ENCODE results near the gene GPX1.
"Not testable (repeated sequence)": the region's sequence is repeated elsewhere in the genome, so short reads cannot be mapped to it uniquely, and the experiment has no call there.

GPX1 gene

DNA sequence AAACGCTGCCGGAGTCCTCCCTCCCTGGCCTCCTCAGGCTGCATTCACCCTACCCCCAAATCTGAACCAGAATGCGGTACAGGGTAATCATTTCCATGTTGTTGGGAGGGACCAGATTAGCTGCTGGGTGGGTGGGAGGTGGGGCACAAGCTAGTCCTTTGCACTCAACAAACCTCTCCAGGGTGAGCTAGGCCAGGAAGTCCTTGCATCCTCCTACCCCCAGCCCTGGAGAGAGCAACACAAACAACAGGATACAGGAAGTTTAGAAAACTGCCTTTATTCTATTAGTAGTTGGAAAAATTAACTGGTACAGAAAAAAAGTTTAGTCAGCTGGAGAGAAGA, 702 bp upstream of the GPX1 start:
- Histone ChIP-seq H2AFZ (ENCODE audit: low read length, unreplicated experiment) (no peak overlapping the region), H3K79me2 (ENCODE audit: control insufficient read depth, insufficient read depth, low read length, unreplicated experiment) (peaks cover 26% of the 10 kb centered on the region), H3K36me3 (ENCODE audit: insufficient read depth, low read length) (peaks cover 29% of the 10 kb centered on the region), H3K4me3 (ENCODE audit: low read depth, low read length) (peak overlapping the region; percentile 82), H3K27ac (ENCODE audit: low read depth, low read length) (peak overlapping the region; percentile 76), H3K27me3 (ENCODE audit: insufficient read depth, low read length) (no peaks in the 10 kb centered on the region), H3K4me1 (ENCODE audit: control insufficient read depth, insufficient read depth, low read length, unreplicated experiment) (peaks cover 35% of the 10 kb centered on the region)

- peaks cover 27% of the 10 kb centered on the region for H3K36me3 ChIP-seq (ENCODE audit: insufficient read depth, low read length)
Measured at GRCh38 chr3:49357443-49358216, 523 bp downstream of the GPX1 start.

GRCh38 chr3:49357095-49357442, 1.1 kb downstream of the GPX1 start:
- peak overlapping the region; percentile 82 for H3K4me3 ChIP-seq (ENCODE audit: low read depth, low read length)
- peaks cover 35% of the 10 kb centered on the region for H3K4me1 ChIP-seq (ENCODE audit: control insufficient read depth, insufficient read depth, low read length, unreplicated experiment)
- not testable (repeated sequence) for H3K27me3 ChIP-seq (ENCODE audit: insufficient read depth, low read length); H2AFZ ChIP-seq (ENCODE audit: low read length, unreplicated experiment)
- H3K36me3 ChIP-seq (ENCODE audit: insufficient read depth, low read length) = peaks cover 22% of the 10 kb centered on the region
- H3K27ac ChIP-seq (ENCODE audit: low read depth, low read length) = peak overlapping the region; percentile 76
- H3K79me2 ChIP-seq (ENCODE audit: control insufficient read depth, insufficient read depth, low read length, unreplicated experiment) = peaks cover 14% of the 10 kb centered on the region

More at GRCh38 chr3:49357443-49358216, 523 bp downstream of the GPX1 start:
- peaks cover 30% of the 10 kb centered on the region for H3K4me1 ChIP-seq (ENCODE audit: control insufficient read depth, insufficient read depth, low read length, unreplicated experiment)
- H3K27me3 ChIP-seq (ENCODE audit: insufficient read depth, low read length); H2AFZ ChIP-seq (ENCODE audit: low read length, unreplicated experiment): not testable (repeated sequence)
- peaks cover 19% of the 10 kb centered on the region for H3K79me2 ChIP-seq (ENCODE audit: control insufficient read depth, insufficient read depth, low read length, unreplicated experiment)
- H3K4me3 ChIP-seq (ENCODE audit: low read depth, low read length) = peak overlapping the region; percentile 82
- peak overlapping the region; percentile 76 for H3K27ac ChIP-seq (ENCODE audit: low read depth, low read length)

DNA sequence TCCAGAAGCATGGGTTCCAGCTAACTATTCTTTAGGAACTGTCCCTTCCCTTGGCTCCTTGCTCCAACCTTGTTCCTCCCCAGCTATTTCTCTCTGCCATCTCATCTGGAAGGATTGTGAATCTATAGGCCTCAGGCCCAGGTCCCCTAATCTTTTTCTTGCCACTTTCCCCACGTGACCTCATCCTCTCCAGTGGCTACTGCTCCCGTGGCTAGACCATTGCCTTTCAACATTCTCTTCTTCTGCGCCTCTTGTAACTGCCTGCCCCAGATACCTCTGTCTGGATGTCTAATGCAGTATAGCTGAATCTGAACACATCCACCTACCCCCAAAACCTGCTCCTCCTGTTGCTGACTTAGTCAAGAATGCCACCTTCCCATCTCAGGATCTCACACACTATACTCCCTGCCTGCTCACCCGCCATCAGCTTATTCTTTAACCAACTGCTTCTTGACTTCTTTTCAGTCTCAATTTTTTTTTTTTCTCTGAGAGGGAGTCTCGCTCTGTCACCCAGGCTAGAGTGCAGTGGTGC, 5.2 kb downstream of the GPX1 start:
- Histone ChIP-seq H3K4me1 (ENCODE audit: control insufficient read depth, insufficient read depth, low read length, unreplicated experiment) (peaks cover 33% of the 10 kb centered on the region), H3K36me3 (ENCODE audit: insufficient read depth, low read length) (peaks cover 12% of the 10 kb centered on the region; the same call in 1 of the 2 replicates), H3K27me3 (ENCODE audit: insufficient read depth, low read length) (no peaks in the 10 kb centered on the region), H2AFZ (ENCODE audit: low read length, unreplicated experiment) (no peak overlapping the region), H3K4me3 (ENCODE audit: low read depth, low read length) (no peak overlapping the region), H3K27ac (ENCODE audit: low read depth, low read length) (peak overlapping the region; percentile 65), H3K79me2 (ENCODE audit: control insufficient read depth, insufficient read depth, low read length, unreplicated experiment) (peaks cover 14% of the 10 kb centered on the region)

DNA sequence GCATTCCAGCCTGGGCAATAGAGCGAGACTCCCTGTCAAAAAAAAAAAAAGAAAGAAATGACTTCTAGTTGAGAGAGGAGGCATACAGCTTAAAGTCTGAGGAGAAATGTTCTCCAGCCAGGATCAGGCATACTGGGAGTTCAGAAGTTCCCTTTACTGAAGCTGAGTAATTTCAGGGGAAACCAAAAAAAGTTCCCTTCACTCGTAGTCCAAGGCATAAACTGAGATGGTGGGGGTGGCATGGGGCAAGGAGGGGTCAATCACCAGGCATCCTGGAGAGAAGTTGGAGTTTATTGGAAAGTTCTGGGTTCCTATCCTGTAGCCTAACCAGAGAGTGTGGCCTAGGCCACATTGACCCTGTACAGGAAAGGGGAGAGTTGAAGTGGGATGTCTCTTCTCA, 5.9 kb downstream of the GPX1 start:
- Histone ChIP-seq H3K27me3 (ENCODE audit: insufficient read depth, low read length) (no peaks in the 10 kb centered on the region), H3K4me1 (ENCODE audit: control insufficient read depth, insufficient read depth, low read length, unreplicated experiment) (peaks cover 36% of the 10 kb centered on the region), H3K36me3 (ENCODE audit: insufficient read depth, low read length) (peaks cover 12% of the 10 kb centered on the region; the same call in 1 of the 2 replicates), H3K4me3 (ENCODE audit: low read depth, low read length) (no peak overlapping the region), H2AFZ (ENCODE audit: low read length, unreplicated experiment) (no peak overlapping the region), H3K79me2 (ENCODE audit: control insufficient read depth, insufficient read depth, low read length, unreplicated experiment) (peaks cover 11% of the 10 kb centered on the region), H3K27ac (ENCODE audit: low read depth, low read length) (peak overlapping the region; percentile 65)

DNA sequence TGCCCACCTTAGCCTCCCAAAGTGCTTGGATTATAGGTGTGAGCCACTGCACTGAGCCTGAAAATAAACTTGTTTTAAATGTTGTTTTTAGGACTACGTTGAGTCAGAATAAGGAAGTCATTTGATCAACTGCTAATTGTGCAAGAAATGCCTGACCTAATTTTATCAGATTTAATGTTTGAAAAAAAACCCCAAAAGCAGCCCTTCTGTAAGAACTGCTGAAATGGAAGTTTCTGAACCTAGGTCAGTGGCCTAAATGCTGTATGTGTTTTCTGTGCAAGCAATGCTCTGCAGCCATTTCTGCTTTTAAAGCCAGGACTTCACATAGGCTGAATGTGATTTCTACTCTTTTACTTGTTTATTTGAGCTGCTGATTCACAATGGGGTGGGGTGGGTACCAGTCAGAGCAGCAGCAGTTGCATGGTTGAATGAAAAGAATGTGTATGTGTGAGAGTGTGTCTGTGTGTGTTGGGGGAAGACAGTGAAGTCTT, 6.6 kb downstream of the GPX1 start:
- peaks cover 9% of the 10 kb centered on the region; the same call in 1 of the 2 replicates for H3K36me3 ChIP-seq (ENCODE audit: insufficient read depth, low read length)
- peaks cover 41% of the 10 kb centered on the region for H3K4me1 ChIP-seq (ENCODE audit: control insufficient read depth, insufficient read depth, low read length, unreplicated experiment)
- H3K27me3 ChIP-seq (ENCODE audit: insufficient read depth, low read length) = no peaks in the 10 kb centered on the region
- peak overlapping the region; percentile 65 for H3K27ac ChIP-seq (ENCODE audit: low read depth, low read length)
- no peak overlapping the region for H2AFZ ChIP-seq (ENCODE audit: low read length, unreplicated experiment)
- peaks cover 6% of the 10 kb centered on the region for H3K79me2 ChIP-seq (ENCODE audit: control insufficient read depth, insufficient read depth, low read length, unreplicated experiment)
- no peak overlapping the region for H3K4me3 ChIP-seq (ENCODE audit: low read depth, low read length)

DNA sequence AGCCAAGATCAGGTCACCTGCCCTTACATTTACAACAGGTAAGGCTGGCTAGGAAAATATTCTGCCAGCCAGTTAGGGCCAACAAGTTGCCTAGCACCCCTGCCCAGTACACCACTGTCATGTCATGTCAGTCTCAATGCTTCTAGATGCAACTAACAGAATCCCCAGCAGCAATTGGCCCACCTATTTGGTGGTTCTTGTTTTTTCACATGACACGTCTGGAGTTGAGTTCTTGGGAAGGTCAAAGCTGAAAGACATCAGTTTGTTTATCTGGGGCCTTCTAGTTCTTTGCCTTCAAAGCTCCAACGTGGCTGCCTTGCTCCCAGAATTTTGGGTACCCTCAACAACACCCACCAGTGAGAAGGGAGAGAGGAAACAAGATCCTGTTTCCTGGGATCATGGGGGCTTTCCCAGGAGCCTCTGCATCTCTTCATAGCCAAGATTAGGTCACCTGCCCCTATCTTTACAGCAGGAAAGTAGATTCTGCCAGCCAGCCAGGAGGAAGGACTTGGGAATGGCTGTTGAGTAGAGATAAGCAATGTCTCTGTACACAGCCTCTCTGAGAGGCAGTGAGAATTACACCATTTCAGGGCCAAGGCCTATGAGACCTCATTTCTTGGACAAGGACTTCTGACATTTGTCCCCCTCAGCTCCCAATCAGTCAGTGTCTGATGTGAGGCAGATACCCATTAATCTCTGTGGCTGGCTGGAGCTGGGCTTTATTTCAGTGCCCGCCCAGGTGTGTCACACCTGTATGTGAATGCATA, 8.6 kb downstream of the GPX1 start:
- Histone ChIP-seq H3K27me3 (ENCODE audit: insufficient read depth, low read length) (no peaks in the 10 kb centered on the region), H3K79me2 (ENCODE audit: control insufficient read depth, insufficient read depth, low read length, unreplicated experiment) (no peaks in the 10 kb centered on the region), H3K27ac (ENCODE audit: low read depth, low read length) (no peak overlapping the region), H2AFZ (ENCODE audit: low read length, unreplicated experiment) (no peak overlapping the region), H3K4me3 (ENCODE audit: low read depth, low read length) (no peak overlapping the region), H3K4me1 (ENCODE audit: control insufficient read depth, insufficient read depth, low read length, unreplicated experiment) (peaks cover 47% of the 10 kb centered on the region), H3K36me3 (ENCODE audit: insufficient read depth, low read length) (no peaks in the 10 kb centered on the region)

DNA sequence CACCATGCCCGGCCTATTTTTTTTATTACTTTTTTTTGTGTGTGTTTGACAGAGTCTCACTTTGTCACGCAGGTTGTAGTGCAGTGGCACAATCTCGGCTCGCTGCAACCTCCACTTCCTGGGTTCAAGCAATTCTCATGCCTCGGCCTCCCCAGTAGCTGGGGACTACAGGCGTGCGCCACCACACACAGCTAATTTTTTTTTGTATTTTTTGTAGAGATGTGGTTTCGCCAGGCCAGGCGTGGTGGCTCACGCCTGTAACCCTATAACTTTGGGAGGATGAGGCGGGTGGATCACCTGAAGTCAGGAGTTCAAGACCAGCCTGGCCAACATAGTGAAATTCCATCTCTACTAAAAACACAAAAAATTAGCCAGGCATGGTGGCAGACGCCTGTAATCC, 9.8 kb downstream of the GPX1 start:
- H3K27me3 ChIP-seq (ENCODE audit: insufficient read depth, low read length); H3K36me3 ChIP-seq (ENCODE audit: insufficient read depth, low read length); H3K4me3 ChIP-seq (ENCODE audit: low read depth, low read length); H2AFZ ChIP-seq (ENCODE audit: low read length, unreplicated experiment); H3K27ac ChIP-seq (ENCODE audit: low read depth, low read length); H3K79me2 ChIP-seq (ENCODE audit: control insufficient read depth, insufficient read depth, low read length, unreplicated experiment): not testable (repeated sequence)
- peaks cover 47% of the 10 kb centered on the region for H3K4me1 ChIP-seq (ENCODE audit: control insufficient read depth, insufficient read depth, low read length, unreplicated experiment)

DNA sequence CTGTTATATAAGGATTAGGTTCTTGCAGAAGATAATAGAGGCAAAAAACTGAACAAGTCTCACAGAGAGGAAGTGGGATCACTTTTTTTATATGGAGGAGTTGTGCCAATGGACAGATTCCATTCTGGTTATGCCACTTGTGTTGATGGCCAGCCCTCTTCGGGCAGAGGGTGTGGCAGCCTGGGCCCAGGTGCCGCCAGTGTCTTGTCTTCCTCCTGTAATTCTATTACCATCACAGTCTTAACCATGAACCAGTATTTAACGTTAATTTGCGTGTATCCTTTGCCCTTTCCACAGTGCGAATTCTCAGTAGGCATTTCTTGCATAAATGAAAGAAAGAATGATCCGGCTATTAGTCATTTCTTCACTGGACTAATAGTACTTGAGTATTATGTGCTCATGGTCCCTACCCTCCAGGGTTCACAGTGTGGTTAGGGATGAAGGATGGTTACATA, 11.3 kb downstream of the GPX1 start:
- H3K4me1 ChIP-seq (ENCODE audit: control insufficient read depth, insufficient read depth, low read length, unreplicated experiment) = peaks cover 36% of the 10 kb centered on the region
- no peak overlapping the region for H2AFZ ChIP-seq (ENCODE audit: low read length, unreplicated experiment)
- H3K36me3 ChIP-seq (ENCODE audit: insufficient read depth, low read length) = no peaks in the 10 kb centered on the region
- peaks cover 2% of the 10 kb centered on the region for H3K79me2 ChIP-seq (ENCODE audit: control insufficient read depth, insufficient read depth, low read length, unreplicated experiment)
- no peaks in the 10 kb centered on the region for H3K27me3 ChIP-seq (ENCODE audit: insufficient read depth, low read length)
- H3K4me3 ChIP-seq (ENCODE audit: low read depth, low read length) = no peak overlapping the region
- H3K27ac ChIP-seq (ENCODE audit: low read depth, low read length) = peak overlapping the region; percentile 82

DNA sequence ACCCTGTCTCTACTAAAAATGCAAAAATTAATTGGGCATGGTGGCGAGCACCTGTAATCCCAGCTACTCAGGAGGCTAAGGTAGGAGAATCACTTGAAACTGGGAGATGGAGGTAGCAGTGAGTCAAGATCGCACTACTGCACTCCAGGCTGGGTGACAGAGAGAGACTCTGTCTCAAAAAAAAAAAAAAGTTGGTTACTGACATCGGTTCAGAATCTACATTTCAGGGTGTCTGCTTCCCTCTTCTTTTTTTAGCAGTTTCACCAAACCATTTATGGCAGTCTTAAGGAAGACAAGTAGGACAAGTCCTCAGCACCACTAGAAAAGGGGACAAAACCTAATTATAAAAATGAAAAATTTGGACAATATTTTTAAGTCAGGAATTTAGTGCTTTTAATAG, 15.0 kb downstream of the GPX1 start:
- Histone ChIP-seq H2AFZ (ENCODE audit: low read length, unreplicated experiment) (no peak overlapping the region), H3K4me1 (ENCODE audit: control insufficient read depth, insufficient read depth, low read length, unreplicated experiment) (peaks cover 30% of the 10 kb centered on the region), H3K79me2 (ENCODE audit: control insufficient read depth, insufficient read depth, low read length, unreplicated experiment) (peaks cover 31% of the 10 kb centered on the region), H3K4me3 (ENCODE audit: low read depth, low read length) (no peak overlapping the region), H3K27me3 (ENCODE audit: insufficient read depth, low read length) (no peaks in the 10 kb centered on the region), H3K27ac (ENCODE audit: low read depth, low read length) (no peak overlapping the region), H3K36me3 (ENCODE audit: insufficient read depth, low read length) (no peaks in the 10 kb centered on the region)

Measured in ACC112 (cell line).